Mesothelial cell of epicardium (in vitro differentiated cells): ENCODE measurements around the gene WBP1L. TPM values are rescaled to one million over a fixed set of nuclear protein-coding genes. Genes with fewer than 3 reads are reported as not detected.

Source experiments
- DNase-seq, 2 experiments: peaks; one replicate each; pipeline ENCODE4 v3.0.0; 2021; ENCODE audit warnings: low spot score in 2 of 2; ENCODE audit not compliant: unreplicated experiment in 2 of 2
- H3K27ac Mint-ChIP-seq: 2 replicates; pipeline ENCODE4 v1.8.0; 2021; ENCODE audit warnings: mixed read lengths
- H3K27me3 Mint-ChIP-seq: 2 replicates; pipeline ENCODE4 v1.8.0; 2021; ENCODE audit warnings: low read depth, mixed read lengths
- H3K36me3 Mint-ChIP-seq: 2 replicates; pipeline ENCODE4 v1.8.0; 2021; ENCODE audit warnings: mixed read lengths
- H3K4me1 Mint-ChIP-seq: 2 replicates; pipeline ENCODE4 v1.8.0; 2021; ENCODE audit warnings: mixed read lengths
- H3K4me3 Mint-ChIP-seq: 2 replicates; pipeline ENCODE4 v1.8.0; 2021; ENCODE audit warnings: mild to moderate bottlenecking, moderate library complexity, mixed read lengths
- H3K9me3 Mint-ChIP-seq: 2 replicates; pipeline ENCODE4 v1.8.0; 2021; ENCODE audit warnings: mixed read lengths
- CTCF ChIP-seq: fragments of 200-600 bp; sonication (generic); IDR thresholded peaks from one replicate; pipeline ENCODE4 v1.5.0; 2021; ENCODE audit warnings: antibody characterized with exemption; ENCODE audit not compliant: unreplicated experiment
- total RNA-seq: library from RNA; stranded (reverse); gene quantifications from 3 replicates; pipeline ENCODE4 v1.2.1, GENCODE V29; 2021

WBP1L gene
- total RNA-seq, 1 donor from 2014 or later = 56.7 TPM

- Mint-ChIP-seq H3K27me3 (no peaks in the 10 kb centered on the region), H3K36me3 (no peaks in the 10 kb centered on the region), H3K4me1 (peaks cover 14% of the 10 kb centered on the region), H3K27ac (no peak overlapping the region), H3K4me3 (no peak overlapping the region), H3K9me3 (peaks cover 10% of the 10 kb centered on the region)
- no peak for DNase-seq
- TF ChIP-seq CTCF = no peak
Measured at GRCh38 chr10:102822222-102822621, 78.5 kb downstream of the WBP1L start.

- Mint-ChIP-seq H3K4me3 (no peak overlapping the region), H3K27me3 (no peaks in the 10 kb centered on the region), H3K27ac (no peak overlapping the region), H3K4me1 (peaks cover 3% of the 10 kb centered on the region), H3K9me3 (peaks cover 10% of the 10 kb centered on the region), H3K36me3 (no peaks in the 10 kb centered on the region)
- DNase-seq = no peak
- no peak for TF ChIP-seq CTCF
Measured at GRCh38 chr10:102824664-102825063, 80.9 kb downstream of the WBP1L start.

GRCh38 chr10:102826148-102826796, 82.5 kb downstream of the WBP1L start:
- Mint-ChIP-seq H3K27me3 (no peaks in the 10 kb centered on the region), H3K9me3 (peaks cover 10% of the 10 kb centered on the region), H3K27ac (no peak overlapping the region), H3K4me3 (no peak overlapping the region), H3K4me1 (no peaks in the 10 kb centered on the region), H3K36me3 (no peaks in the 10 kb centered on the region)
- TF ChIP-seq CTCF = no peak
- no peak for DNase-seq

- H3K27me3 Mint-ChIP-seq = no peaks in the 10 kb centered on the region
- no peaks in the 10 kb centered on the region for H3K4me1 Mint-ChIP-seq
- no peak overlapping the region for H3K4me3 Mint-ChIP-seq
- no peak for DNase-seq
- peaks cover 10% of the 10 kb centered on the region for H3K9me3 Mint-ChIP-seq
- no peak for TF ChIP-seq CTCF
- no peaks in the 10 kb centered on the region for H3K36me3 Mint-ChIP-seq
- H3K27ac Mint-ChIP-seq = no peak overlapping the region
Measured at GRCh38 chr10:102827597-102827975, 83.8 kb downstream of the WBP1L start.

- Mint-ChIP-seq H3K4me1 (no peaks in the 10 kb centered on the region), H3K4me3 (no peak overlapping the region), H3K27ac (no peak overlapping the region), H3K36me3 (no peaks in the 10 kb centered on the region), H3K9me3 (no peaks in the 10 kb centered on the region), H3K27me3 (no peaks in the 10 kb centered on the region)
- no peak for TF ChIP-seq CTCF
- no peak for DNase-seq
Measured at GRCh38 chr10:102831322-102832071, 87.7 kb downstream of the WBP1L start.
